Psoas muscle (tissue), 7 donors: ENCODE results near the gene CLCNKB. TPM values are rescaled to one million over a fixed set of nuclear protein-coding genes. Genes with fewer than 3 reads are reported as not detected.

Source experiments
- polyA plus RNA-seq, 3 donors: library from polyadenylated mRNA; stranded (reverse); fragments of 200-250 nt; gene quantifications; one replicate each; pipeline ENCODE4 v1.2.3, GENCODE V29; 2013
- total RNA-seq, 4 donors: library from RNA; stranded (reverse); fragmentation: NEBNext Ultra II Directional in 2 of 4; extraction: Animal tissue kit (Norgen Biotek cat#: 25700) in 2 of 4; gene quantifications; one replicate each; pipeline versions ENCODE4 v1.2.1 to v1.2.4, GENCODE V29; 2021 to 2023
- donor health status: healthy with polysubstance abuse.
- donor health status: DM: no; HTN: no; CAD: no; lungs with moderate emphysema.
- donor health status: Bipolar disorder and iron deficiency.
- donor health status: healthy.
- donor health status: DM: no; HTN: no; CAD: no.
- donor health status: DM: no; HTN: no; CAD: no.
- donor health status: DM: yes; HTN: yes; CAD: no.

CLCNKB gene
- total and polyA plus RNA-seq, 7 donors, result 0.05 to 0.31 (median 0.30) TPM; not detected in 4

Other genes starting within 250 kb of the CLCNKB start
- gene UQCRHL, start 236.1 kb upstream of the CLCNKB start, total RNA-seq, result 1 to 10 TPM in 3 of 4 donors, under 1 TPM in 1; 0.97 to 2.8 (median 2.2) TPM
- 1 to 10 TPM; 2.9 to 7.1 (median 4.8) TPM for gene UQCRHL, start 236.1 kb upstream of the CLCNKB start, polyA plus RNA-seq
- 10 to 100 TPM; 38.3 to 46.5 (median 44.7) TPM for gene SPEN, start 196.1 kb upstream of the CLCNKB start, total RNA-seq
- 10 to 100 TPM; 10.2 to 35.2 (median 13.0) TPM for gene SPEN, start 196.1 kb upstream of the CLCNKB start, polyA plus RNA-seq
- 10 to 100 TPM; 23.5 to 29.5 (median 26.2) TPM for gene ZBTB17, start 67.7 kb upstream of the CLCNKB start, total RNA-seq
- 10 to 100 TPM; 32.1 to 44.3 (median 34.2) TPM for gene ZBTB17, start 67.7 kb upstream of the CLCNKB start, polyA plus RNA-seq
- under 1 TPM in 1 of 4 donors, not detected in 3; 0.06 TPM for gene SRARP, start 39.5 kb upstream of the CLCNKB start, total RNA-seq
- gene SRARP, start 39.5 kb upstream of the CLCNKB start, polyA plus RNA-seq, result under 1 TPM; 0.06 to 0.17 (median 0.09) TPM
- gene HSPB7, start 25.7 kb upstream of the CLCNKB start, total RNA-seq, result 1,000 to 10,000 TPM; 1,183 to 3,738 (median 2,852) TPM
- 1,000 to 10,000 TPM; 1,867 to 2,156 (median 2,058) TPM for gene HSPB7, start 25.7 kb upstream of the CLCNKB start, polyA plus RNA-seq
- 1 to 10 TPM in 3 of 4 donors, under 1 TPM in 1; 0.84 to 2.2 (median 1.4) TPM for gene CLCNKA, start 21.7 kb upstream of the CLCNKB start, total RNA-seq
- gene CLCNKA, start 21.7 kb upstream of the CLCNKB start, polyA plus RNA-seq, result 1 to 10 TPM in 1 of 3 donors, under 1 TPM in 2; 0.30 to 1.2 (median 0.63) TPM
- not detected for gene FAM131C, start 29.9 kb downstream of the CLCNKB start, total RNA-seq
- under 1 TPM; 0.01 to 0.51 (median 0.06) TPM for gene FAM131C, start 29.9 kb downstream of the CLCNKB start, polyA plus RNA-seq
- gene EPHA2, start 112.3 kb downstream of the CLCNKB start, total RNA-seq, result 1 to 10 TPM; 3.0 to 7.0 (median 3.5) TPM
- 1 to 10 TPM; 1.3 to 8.0 (median 1.5) TPM for gene EPHA2, start 112.3 kb downstream of the CLCNKB start, polyA plus RNA-seq
- 1 to 10 TPM; 1.1 to 1.8 (median 1.3) TPM for gene ARHGEF19, start 168.9 kb downstream of the CLCNKB start, total RNA-seq
- gene ARHGEF19, start 168.9 kb downstream of the CLCNKB start, polyA plus RNA-seq, result 1 to 10 TPM in 2 of 3 donors, under 1 TPM in 1; 0.99 to 2.4 (median 1.3) TPM
- 1 to 10 TPM; 1.0 to 5.1 (median 4.6) TPM for gene CPLANE2, start 193.4 kb downstream of the CLCNKB start, total RNA-seq
- 1 to 10 TPM; 1.4 to 7.4 (median 4.0) TPM for gene CPLANE2, start 193.4 kb downstream of the CLCNKB start, polyA plus RNA-seq